MG63 (cell line): Measurements from ENCODE around the gene SPDYA. TPM values are rescaled to one million over a fixed set of nuclear protein-coding genes. Genes with fewer than 3 reads are reported as not detected.

Source experiments
- DNase-seq: peaks from one replicate; pipeline ENCODE4 v3.0.0-alpha.2; 2020
- H3K27me3 ChIP-seq: fragments of 250-450 bp; sonication (Bioruptor Pico); 2 replicates; pipeline ENCODE4 v1.5.1; 2020; ENCODE audit warnings: mild to moderate bottlenecking, moderate library complexity
- H3K36me3 ChIP-seq: fragments of 250-450 bp; sonication (Bioruptor Pico); 2 replicates; pipeline ENCODE4 v1.5.1; 2020; ENCODE audit warnings: mild to moderate bottlenecking, moderate library complexity
- H3K4me3 ChIP-seq: fragments of 250-450 bp; sonication (Bioruptor Pico); 2 replicates; pipeline ENCODE4 v1.5.1; 2020; ENCODE audit warnings: mild to moderate bottlenecking, moderate library complexity
- H3K9me3 ChIP-seq: fragments of 250-450 bp; sonication (Bioruptor Pico); 2 replicates; pipeline ENCODE4 v1.5.1; 2020; ENCODE audit warnings: mild to moderate bottlenecking, moderate library complexity
- total RNA-seq: library from RNA; depleted of rRNA; stranded (reverse); fragments of >200 nt; shearing (Covaris generic); gene quantifications from 2 replicates; pipeline ENCODE4 v1.2.3, GENCODE V29; 2014; ENCODE audit warnings: low replicate concordance; rRNA removed

SPDYA gene
- total RNA-seq, 1 experiment from 2014 or later: not detected

- Histone ChIP-seq H3K4me3 (no peak overlapping the region; the same call in 1 of the 2 replicates), H3K36me3 (peaks cover 3% of the 10 kb centered on the region), H3K27me3 (peaks cover 5% of the 10 kb centered on the region), H3K9me3 (no peaks in the 10 kb centered on the region)
- no peak for DNase-seq
These were observed 61.0 kb downstream of the SPDYA start for GRCh38 chr2:28871620-28872019.

GRCh38 chr2:28880193-28880592, 69.6 kb downstream of the SPDYA start:
- Histone ChIP-seq H3K36me3 (no peaks in the 10 kb centered on the region), H3K27me3 (peaks cover 8% of the 10 kb centered on the region; the same call in 1 of the 2 replicates), H3K9me3 (no peaks in the 10 kb centered on the region), H3K4me3 (no peak overlapping the region)
- no peak for DNase-seq

- Histone ChIP-seq H3K36me3 (peaks cover 19% of the 10 kb centered on the region), H3K4me3 (no peak overlapping the region), H3K27me3 (no peaks in the 10 kb centered on the region), H3K9me3 (no peaks in the 10 kb centered on the region)
- no peak for DNase-seq
These were observed 82.9 kb downstream of the SPDYA start for GRCh38 chr2:28893488-28893887.

- Histone ChIP-seq H3K27me3 (no peaks in the 10 kb centered on the region), H3K4me3 (peak within 1 kb of the TSS; percentile 94), H3K9me3 (no peaks in the 10 kb centered on the region), H3K36me3 (peaks cover 25% of the 10 kb centered on the region)
- peak; percentile 99 for DNase-seq
These were observed 84.0 kb downstream of the SPDYA start, which contains the start of gene WDR43 for GRCh38 chr2:28894470-28895188. Gene WDR43 (plus strand): TSS chr2:28894667. CDS start chr2:28894699, 32 bp downstream.

GRCh38 chr2:28895189-28895893, 84.7 kb downstream of the SPDYA start:
- DNase-seq: peak; percentile 63
- Histone ChIP-seq H3K9me3 (no peaks in the 10 kb centered on the region), H3K4me3 (peak overlapping the region; percentile 94), H3K27me3 (no peaks in the 10 kb centered on the region), H3K36me3 (peaks cover 28% of the 10 kb centered on the region)

- peak; percentile 43 for DNase-seq
- Histone ChIP-seq H3K36me3 (peaks cover 30% of the 10 kb centered on the region), H3K9me3 (no peaks in the 10 kb centered on the region), H3K27me3 (no peaks in the 10 kb centered on the region), H3K4me3 (peak overlapping the region; percentile 94)
These were observed 86.3 kb downstream of the SPDYA start for GRCh38 chr2:28896906-28897305.

- Histone ChIP-seq H3K27me3 (no peaks in the 10 kb centered on the region), H3K4me3 (no peak overlapping the region), H3K36me3 (peaks cover 41% of the 10 kb centered on the region)
These were observed 87.4 kb downstream of the SPDYA start for GRCh38 chr2:28898048-28898447.

More at GRCh38 chr2:28898048-28898447, 87.4 kb downstream of the SPDYA start:
- no peak for DNase-seq
- no peaks in the 10 kb centered on the region for H3K9me3 ChIP-seq

Other genes starting within 250 kb of the SPDYA start
- gene PPP1CB, start 59.0 kb upstream of the SPDYA start, total RNA-seq: 108 and 180 TPM in 2 replicates
- gene TRMT61B, start 59.5 kb downstream of the SPDYA start, total RNA-seq: 10.1 and 14.8 TPM in 2 replicates
- 114 and 141 TPM in 2 replicates for gene WDR43, start 83.8 kb downstream of the SPDYA start, total RNA-seq
- gene TOGARAM2, start 170.5 kb downstream of the SPDYA start, total RNA-seq: 1.0 and 3.7 TPM in 2 replicates